CD4-positive, CD25-positive, alpha-beta regulatory T cell (primary cell): ENCODE measurements around the gene C17orf58. TPM values are rescaled to one million over a fixed set of nuclear protein-coding genes. Genes with fewer than 3 reads are reported as not detected.

ENCODE experiments used
- ATAC-seq, 2 donors: fragments of 150-1000 bp; cut with Tn5 transposase; one replicate each; pipeline ENCODE4 v1.10.0; 2021; ENCODE audit warnings: low read depth in 2 of 2, moderate number of reproducible peaks in 2 of 2, moderate library complexity in 1 of 2
- DNase-seq, 3 donors: peaks; one replicate each; pipeline versions ENCODE4 v3.0.0 to v3.0.0-alpha.2; 2012 to 2022; ENCODE audit warnings: mixed read lengths in 1 of 3
- H3K27ac ChIP-seq: one replicate; pipeline ENCODE4 v1.7.0; 2013; ENCODE audit warnings: mild to moderate bottlenecking, low read length; ENCODE audit not compliant: insufficient read depth, poor library complexity, severe bottlenecking
- H3K27me3 ChIP-seq: one replicate; pipeline ENCODE4 v1.7.0; 2013; ENCODE audit warnings: low read length; ENCODE audit not compliant: control insufficient read depth, insufficient read depth
- H3K36me3 ChIP-seq: one replicate; pipeline ENCODE4 v1.7.0; 2013; ENCODE audit warnings: mild to moderate bottlenecking, low read length, moderate library complexity; ENCODE audit not compliant: control insufficient read depth, insufficient read depth
- H3K4me1 ChIP-seq: 2 replicates; pipeline ENCODE4 v1.7.0; 2013; ENCODE audit warnings: mild to moderate bottlenecking, low read length; ENCODE audit not compliant: insufficient read depth, control insufficient read depth, poor library complexity, severe bottlenecking
- H3K4me3 ChIP-seq: one replicate; pipeline ENCODE4 v1.7.0; 2013; ENCODE audit warnings: low read depth, mild to moderate bottlenecking, low read length, moderate library complexity
- H3K9me3 ChIP-seq, 2 experiments: 1 replicate in 1 of 2; 2 replicates in 1 of 2; pipeline ENCODE4 v1.7.0; 2013; ENCODE audit warnings: low read length in 2 of 2, mild to moderate bottlenecking in 1 of 2, moderate library complexity in 1 of 2; ENCODE audit not compliant: control insufficient read depth in 2 of 2
- H3K27ac Mint-ChIP-seq, 3 donors: one replicate each; pipeline ENCODE4 v1.8.0; 2020 to 2022; ENCODE audit warnings: mild to moderate bottlenecking in 3 of 3, mixed read lengths in 3 of 3, moderate library complexity in 2 of 3
- H3K27me3 Mint-ChIP-seq: one replicate; pipeline ENCODE4 v1.8.0; 2022; ENCODE audit warnings: mild to moderate bottlenecking, mixed read lengths
- H3K36me3 Mint-ChIP-seq: one replicate; pipeline ENCODE4 v1.8.0; 2020; ENCODE audit warnings: mixed read lengths
- H3K4me1 Mint-ChIP-seq, 4 donors: one replicate each; pipeline ENCODE4 v1.8.0; 2020 to 2022; ENCODE audit warnings: mixed read lengths in 4 of 4, mild to moderate bottlenecking in 1 of 4
- H3K4me3 Mint-ChIP-seq, 4 donors: one replicate each; pipeline ENCODE4 v1.8.0; 2020 to 2022; ENCODE audit warnings: mild to moderate bottlenecking in 4 of 4, mixed read lengths in 4 of 4, moderate library complexity in 3 of 4
- H3K9me3 Mint-ChIP-seq, 7 donors: one replicate each; pipeline ENCODE4 v1.8.0; 2020 to 2022; ENCODE audit warnings: mixed read lengths in 7 of 7, mild to moderate bottlenecking in 3 of 7, moderate library complexity in 2 of 7
- polyA plus RNA-seq, 4 donors: library from polyadenylated mRNA; unstranded; fragments of 300-500 nt; fragmentation: Illumina TruSeq; gene quantifications; one replicate each; pipeline ENCODE4 v1.2.3, GENCODE V29; 2021
- total RNA-seq: library from RNA; stranded (reverse); gene quantifications from one replicate; pipeline ENCODE4 v1.2.3, GENCODE V29; 2022

C17orf58 gene
- total and polyA plus RNA-seq, 5 donors from 2014 or later, result 0.42 to 2.3 (median 1.2) TPM

- H3K27ac ChIP-seq, result no peak overlapping the region
- no peaks in the 10 kb centered on the region for H3K9me3 ChIP-seq
- no peak overlapping the region for H3K4me3 Mint-ChIP-seq
- peaks cover 20% of the 10 kb centered on the region for H3K4me1 ChIP-seq
- no peak overlapping the region for H3K4me3 ChIP-seq
- H3K4me1 Mint-ChIP-seq, result peaks cover 10 to 19% (median 16%) of the 10 kb centered on the region in 4 donors
- DNase-seq, result no peak
- H3K36me3 Mint-ChIP-seq, result no peaks in the 10 kb centered on the region
- H3K27me3 Mint-ChIP-seq, result peaks cover 47% of the 10 kb centered on the region
- H3K9me3 Mint-ChIP-seq, result peaks cover 0 to 5% (median 0%) of the 10 kb centered on the region in 7 donors
- H3K36me3 ChIP-seq, result no peaks in the 10 kb centered on the region
- no peak overlapping the region for H3K27ac Mint-ChIP-seq
- no peak for ATAC-seq
- peaks cover 4% of the 10 kb centered on the region for H3K27me3 ChIP-seq
These were observed 3.1 kb upstream of the C17orf58 start for GRCh38 chr17:67999291-67999911.

DNA sequence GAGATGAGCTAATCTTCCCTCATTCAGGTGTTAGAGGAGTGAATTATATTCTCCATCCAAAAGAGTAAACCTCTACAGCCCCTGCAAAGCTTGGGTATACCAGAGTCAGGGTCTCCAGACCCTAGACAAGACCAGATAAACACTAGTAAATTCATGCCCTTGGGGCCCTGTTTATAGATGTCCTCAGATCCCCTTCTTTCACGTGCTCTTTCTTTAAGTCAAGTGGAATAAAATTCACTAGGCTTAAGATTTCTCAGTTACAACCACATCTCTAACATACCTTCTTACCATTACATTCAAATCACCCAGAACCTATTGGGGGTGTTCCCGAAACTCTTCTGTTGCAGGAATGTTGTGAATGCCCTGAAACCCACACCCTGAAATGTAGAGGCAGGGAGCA, 2.2 kb upstream of the C17orf58 start:
- Histone ChIP-seq H3K27me3 (peaks cover 4% of the 10 kb centered on the region), H3K4me1 (peaks cover 25% of the 10 kb centered on the region), H3K36me3 (no peaks in the 10 kb centered on the region), H3K4me3 (no peak overlapping the region), H3K27ac (no peak overlapping the region), H3K9me3 (no peaks in the 10 kb centered on the region)
- H3K4me1 Mint-ChIP-seq, result peaks cover 12 to 25% (median 17%) of the 10 kb centered on the region in 4 donors
- ATAC-seq (no peak), DNase-seq (no peak)
- no peaks in the 10 kb centered on the region for H3K36me3 Mint-ChIP-seq
- peak overlapping the region in 1 of 3 donors; percentile 63 for H3K27ac Mint-ChIP-seq
- H3K27me3 Mint-ChIP-seq, result peaks cover 46% of the 10 kb centered on the region
- H3K9me3 Mint-ChIP-seq, result peaks cover 0 to 5% (median 0%) of the 10 kb centered on the region in 7 donors
- peak overlapping the region in 1 of 4 donors; percentile 32 for H3K4me3 Mint-ChIP-seq

- no peaks in the 10 kb centered on the region for H3K36me3 Mint-ChIP-seq
- H3K9me3 Mint-ChIP-seq, result peaks cover 0 to 8% (median 0%) of the 10 kb centered on the region in 7 donors
- peak overlapping the region in 2 of 3 donors; percentile 8 to 79 for H3K27ac Mint-ChIP-seq
These were observed 552 bp downstream of the C17orf58 start for GRCh38 chr17:67995570-67996263.

DNA sequence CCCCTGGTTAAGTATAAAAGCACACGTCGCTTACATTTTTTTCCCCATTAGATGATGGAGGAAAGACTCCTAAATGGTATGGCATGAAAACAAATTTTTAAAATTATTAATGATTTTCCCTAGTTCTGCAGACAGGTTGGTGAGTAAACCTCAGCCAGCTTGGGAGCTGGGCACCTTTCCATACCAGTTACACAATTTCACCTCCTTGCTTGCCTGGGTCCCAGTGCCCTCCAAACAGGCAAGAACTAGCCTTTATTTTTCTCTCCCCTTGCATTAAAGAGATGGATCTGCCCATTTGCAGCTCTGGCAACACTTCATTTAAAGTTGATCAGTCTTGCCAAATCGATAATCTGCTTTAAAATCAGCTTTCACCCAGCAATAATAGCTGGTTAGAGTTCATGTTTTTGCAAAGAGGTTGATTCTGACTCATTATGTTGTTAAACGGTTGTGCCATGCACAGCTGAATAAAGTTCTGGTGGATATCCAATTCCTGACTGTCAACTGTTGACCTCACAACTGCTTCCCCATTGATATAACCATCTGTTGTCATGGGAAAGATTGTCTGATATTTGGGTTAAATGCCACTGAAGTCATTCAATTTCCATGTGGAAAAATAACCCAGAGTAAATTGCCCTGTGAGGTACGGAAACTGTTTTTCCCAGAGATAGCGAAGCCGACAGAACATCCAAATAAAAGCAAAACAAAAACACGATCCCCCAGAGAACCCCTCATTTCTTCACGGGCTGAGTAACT, 1.3 kb downstream of the C17orf58 start:
- Histone ChIP-seq H3K27me3 (peaks cover 4% of the 10 kb centered on the region), H3K4me1 (peaks cover 31% of the 10 kb centered on the region), H3K4me3 (peak overlapping the region; percentile 70), H3K27ac (no peak overlapping the region), H3K36me3 (no peaks in the 10 kb centered on the region), H3K9me3 (no peaks in the 10 kb centered on the region)
- no peaks in the 10 kb centered on the region for H3K36me3 Mint-ChIP-seq
- H3K27ac Mint-ChIP-seq, result no peak overlapping the region
- peak overlapping the region; percentile 78 to 91 (median 85) for H3K4me3 Mint-ChIP-seq
- DNase-seq, result peak in 1 of 3 donors; percentile 12
- ATAC-seq, result no peak
- H3K4me1 Mint-ChIP-seq, result peaks cover 12 to 33% (median 23%) of the 10 kb centered on the region in 4 donors
- H3K27me3 Mint-ChIP-seq, result peaks cover 46% of the 10 kb centered on the region
- peaks cover 0 to 8% (median 0%) of the 10 kb centered on the region in 7 donors for H3K9me3 Mint-ChIP-seq

More at GRCh38 chr17:67995570-67996263, 552 bp downstream of the C17orf58 start:
- Mint-ChIP-seq H3K4me1 (peaks cover 12 to 33% (median 23%) of the 10 kb centered on the region in 4 donors), H3K4me3 (peak overlapping the region; percentile 78 to 91 (median 85)), H3K27me3 (peaks cover 51% of the 10 kb centered on the region)
- DNase-seq (peak in 1 of 3 donors; percentile 14), ATAC-seq (no peak)
- H3K4me1 ChIP-seq, result peaks cover 31% of the 10 kb centered on the region
- H3K4me3 ChIP-seq, result peak overlapping the region; percentile 70
- H3K36me3 ChIP-seq, result no peaks in the 10 kb centered on the region
- peaks cover 4% of the 10 kb centered on the region for H3K27me3 ChIP-seq
- no peak overlapping the region for H3K27ac ChIP-seq
- no peaks in the 10 kb centered on the region for H3K9me3 ChIP-seq

- peak overlapping the region in 2 of 3 donors; percentile 25 to 48 for H3K27ac Mint-ChIP-seq
- no peaks in the 10 kb centered on the region for H3K36me3 Mint-ChIP-seq
- H3K27me3 Mint-ChIP-seq, result peaks cover 46% of the 10 kb centered on the region
These were observed 2.3 kb downstream of the C17orf58 start for GRCh38 chr17:67993998-67994361.

GRCh38 chr17:67993153-67993997, 2.9 kb downstream of the C17orf58 start:
- peaks cover 0 to 4% (median 0%) of the 10 kb centered on the region in 7 donors for H3K9me3 Mint-ChIP-seq
- H3K4me1 Mint-ChIP-seq, result peaks cover 12 to 33% (median 23%) of the 10 kb centered on the region in 4 donors
- peaks cover 31% of the 10 kb centered on the region for H3K4me1 ChIP-seq
- peak; percentile 78 to 79 for ATAC-seq
- peak overlapping the region; percentile 92 to 95 (median 93) for H3K4me3 Mint-ChIP-seq
- peak overlapping the region; percentile 51 for H3K27ac ChIP-seq
- peak overlapping the region; percentile 68 for H3K4me3 ChIP-seq
- H3K27me3 ChIP-seq, result peaks cover 4% of the 10 kb centered on the region
- peak; percentile 54 to 81 (median 70) for DNase-seq
- H3K9me3 ChIP-seq, result no peaks in the 10 kb centered on the region
- H3K27ac Mint-ChIP-seq, result peak overlapping the region; percentile 48 to 90 (median 85)
- H3K36me3 ChIP-seq, result no peaks in the 10 kb centered on the region
- no peaks in the 10 kb centered on the region for H3K36me3 Mint-ChIP-seq
- H3K27me3 Mint-ChIP-seq, result peaks cover 41% of the 10 kb centered on the region

More at GRCh38 chr17:67993998-67994361, 2.3 kb downstream of the C17orf58 start:
- Histone ChIP-seq H3K4me1 (peaks cover 31% of the 10 kb centered on the region), H3K27me3 (peaks cover 4% of the 10 kb centered on the region), H3K9me3 (no peaks in the 10 kb centered on the region), H3K36me3 (no peaks in the 10 kb centered on the region), H3K27ac (no peak overlapping the region), H3K4me3 (no peak overlapping the region)
- Mint-ChIP-seq H3K9me3 (peaks cover 0 to 8% (median 0%) of the 10 kb centered on the region in 7 donors), H3K4me1 (peaks cover 12 to 33% (median 23%) of the 10 kb centered on the region in 4 donors), H3K4me3 (peak overlapping the region; percentile 78 to 91 (median 85))
- ATAC-seq (no peak), DNase-seq (no peak)
